Mesenchymal stem cell (in vitro differentiated cells and primary cell): ENCODE data around the gene FYN.

Experiments used
- DNase-seq: peaks from one replicate; pipeline ENCODE4 v3.0.0-alpha.2; 2013
- H2AFZ ChIP-seq: one replicate; pipeline ENCODE4 v1.6.1; 2013; ENCODE audit warnings: low read depth, mild to moderate bottlenecking, control low read depth, inconsistent platforms, low read length, moderate library complexity
- H2AK5ac ChIP-seq: 2 replicates; pipeline ENCODE4 v1.6.1; 2013; ENCODE audit warnings: low read length, moderate library complexity, mild to moderate bottlenecking, inconsistent platforms; ENCODE audit not compliant: severe bottlenecking
- H2BK120ac ChIP-seq: one replicate; pipeline ENCODE4 v1.6.1; 2013; ENCODE audit warnings: low read depth, mild to moderate bottlenecking, inconsistent platforms, low read length, moderate library complexity
- H2BK12ac ChIP-seq, 2 experiments: one replicate each; pipeline ENCODE4 v1.6.1; 2013; ENCODE audit warnings: inconsistent platforms in 2 of 2, low read length in 2 of 2, mild to moderate bottlenecking in 2 of 2, moderate library complexity in 2 of 2, control low read depth in 1 of 2
- H2BK15ac ChIP-seq: one replicate; pipeline ENCODE4 v1.6.1; 2013; ENCODE audit warnings: mild to moderate bottlenecking, low read depth, inconsistent platforms; ENCODE audit not compliant: poor library complexity, severe bottlenecking
- H2BK5ac ChIP-seq: 2 replicates; pipeline ENCODE4 v1.6.1; 2013; ENCODE audit warnings: low read depth, mild to moderate bottlenecking, low read length, control low read depth, inconsistent platforms; ENCODE audit not compliant: poor library complexity, severe bottlenecking
- H3K14ac ChIP-seq, 2 experiments: one replicate each; pipeline ENCODE4 v1.6.1; 2013; ENCODE audit warnings: inconsistent platforms in 2 of 2, low read length in 2 of 2, control low read depth in 1 of 2, mild to moderate bottlenecking in 1 of 2, moderate library complexity in 1 of 2
- H3K18ac ChIP-seq, 2 experiments: one replicate each; pipeline ENCODE4 v1.6.1; 2013; ENCODE audit warnings: inconsistent platforms in 2 of 2, low read length in 2 of 2, control low read depth in 1 of 2, low read depth in 1 of 2, mild to moderate bottlenecking in 1 of 2
- H3K23ac ChIP-seq, 2 experiments: one replicate each; pipeline ENCODE4 v1.6.1; 2013; ENCODE audit warnings: inconsistent platforms in 2 of 2, low read length in 2 of 2, mild to moderate bottlenecking in 2 of 2, moderate library complexity in 2 of 2, control low read depth in 1 of 2
- H3K27ac ChIP-seq: 2 replicates; pipeline ENCODE4 v1.5.1; 2013; ENCODE audit warnings: mild to moderate bottlenecking, moderate library complexity, low read length, control low read depth, inconsistent platforms; ENCODE audit not compliant: poor library complexity, severe bottlenecking
- H3K27me3 ChIP-seq, 2 experiments: 2 replicates each; pipeline versions ENCODE4 v1.6.1 to v1.7.0; 2013; ENCODE audit warnings: low read length in 2 of 2, mild to moderate bottlenecking in 2 of 2, moderate library complexity in 2 of 2, control low read depth in 1 of 2, inconsistent platforms in 1 of 2; ENCODE audit not compliant: control insufficient read depth in 1 of 2, insufficient read depth in 1 of 2
- H3K36me3 ChIP-seq, 2 experiments: 2 replicates each; pipeline versions ENCODE4 v1.6.1 to v1.7.0; 2013; ENCODE audit warnings: low read length in 2 of 2, control low read depth in 1 of 2, inconsistent platforms in 1 of 2, low read depth in 1 of 2, mild to moderate bottlenecking in 1 of 2; ENCODE audit not compliant: insufficient read depth in 2 of 2, control insufficient read depth in 1 of 2
- H3K4ac ChIP-seq, 2 experiments: one replicate each; pipeline ENCODE4 v1.6.1; 2013; ENCODE audit warnings: inconsistent platforms in 2 of 2, low read length in 2 of 2, mild to moderate bottlenecking in 2 of 2, moderate library complexity in 2 of 2, control low read depth in 1 of 2, low read depth in 1 of 2
- H3K4me1 ChIP-seq: 2 replicates; pipeline ENCODE4 v1.6.1; 2013; ENCODE audit warnings: low read depth, low read length, control low read depth; ENCODE audit not compliant: control insufficient read depth, insufficient read depth
- H3K4me2 ChIP-seq: 2 replicates; pipeline ENCODE4 v1.6.1; 2013; ENCODE audit warnings: low read length, mild to moderate bottlenecking, inconsistent platforms; ENCODE audit not compliant: poor library complexity, severe bottlenecking
- H3K4me3 ChIP-seq, 2 experiments: 2 replicates each; pipeline versions ENCODE4 v1.5.1 to v1.7.0; 2013; ENCODE audit warnings: low read length in 2 of 2, mild to moderate bottlenecking in 2 of 2, control low read depth in 1 of 2, low read depth in 1 of 2; ENCODE audit not compliant: insufficient read depth in 1 of 2
- H3K79me1 ChIP-seq: replicated peaks from 2 replicates; pipeline ENCODE4 v1.6.1; 2013; ENCODE audit warnings: mild to moderate bottlenecking, control low read depth, low read length, inconsistent platforms; ENCODE audit not compliant: poor library complexity, severe bottlenecking
- H3K9ac ChIP-seq: 2 replicates; pipeline ENCODE4 v1.7.0; 2013; ENCODE audit warnings: mild to moderate bottlenecking, low read length, moderate library complexity
- H3K9me3 ChIP-seq: 2 replicates; pipeline ENCODE4 v1.7.0; 2013; ENCODE audit warnings: mild to moderate bottlenecking, low read length; ENCODE audit not compliant: control insufficient read depth
- H4K8ac ChIP-seq: one replicate; pipeline ENCODE4 v1.6.1; 2013; ENCODE audit warnings: inconsistent platforms, mild to moderate bottlenecking, low read length, moderate library complexity
- H4K91ac ChIP-seq: one replicate; pipeline ENCODE4 v1.6.1; 2013; ENCODE audit warnings: mild to moderate bottlenecking, low read length, inconsistent platforms
- WGBS: methylation state at CpG from one replicate; pipeline ENCODE4 v1.1.7; 2013; ENCODE audit warnings: mixed read lengths; 5-methylcytosine and 5-hydroxymethylcytosine counted together

FYN gene

GRCh38 chr6:111747829-111748228 is 125.4 kb downstream of the FYN start:
- Histone ChIP-seq H3K23ac (no peak overlapping the region), H3K4me3 (no peak overlapping the region), H2BK15ac (no peak overlapping the region), H3K36me3 (peaks cover 0 to 15% of the 10 kb centered on the region in 2 experiments), H3K18ac (no peak overlapping the region), H3K79me1 (peaks cover 6% of the 10 kb centered on the region), H3K14ac (no peak overlapping the region), H3K4ac (no peak overlapping the region), H3K4me1 (peaks cover 4% of the 10 kb centered on the region), H3K27ac (no peak overlapping the region), H2BK12ac (no peak overlapping the region), H4K8ac (no peak overlapping the region), H2BK5ac (no peak overlapping the region), H2AK5ac (no peak overlapping the region), H2BK120ac (no peak overlapping the region), H3K27me3 (no peaks in the 10 kb centered on the region), H3K9ac (no peak overlapping the region), H3K9me3 (no peaks in the 10 kb centered on the region), H2AFZ (no peak overlapping the region), H3K4me2 (no peak overlapping the region), H4K91ac (no peak overlapping the region)
- WGBS, result 94% methylated on average over 2 of the region's 5 CpGs
- DNase-seq, result no peak

GRCh38 chr6:111747396-111747795 is 125.9 kb downstream of the FYN start:
- Histone ChIP-seq H3K4me3 (no peak overlapping the region), H2BK120ac (no peak overlapping the region), H4K91ac (no peak overlapping the region), H2BK5ac (no peak overlapping the region), H3K27ac (no peak overlapping the region), H3K14ac (no peak overlapping the region), H3K4ac (no peak overlapping the region), H2AFZ (no peak overlapping the region), H3K36me3 (peaks cover 0 to 11% of the 10 kb centered on the region in 2 experiments), H3K4me2 (no peak overlapping the region), H2AK5ac (no peak overlapping the region), H3K9me3 (no peaks in the 10 kb centered on the region), H2BK15ac (no peak overlapping the region), H4K8ac (no peak overlapping the region), H2BK12ac (no peak overlapping the region), H3K79me1 (peaks cover 4% of the 10 kb centered on the region), H3K4me1 (peaks cover 4% of the 10 kb centered on the region), H3K27me3 (no peaks in the 10 kb centered on the region), H3K23ac (no peak overlapping the region), H3K9ac (no peak overlapping the region), H3K18ac (no peak overlapping the region)
- DNase-seq, result no peak
- 80% methylated on average over 6 of the region's 6 CpGs for WGBS

- Histone ChIP-seq H3K9ac (no peak overlapping the region), H3K79me1 (peaks cover 4% of the 10 kb centered on the region), H2BK15ac (no peak overlapping the region), H3K4me1 (peaks cover 4% of the 10 kb centered on the region), H2BK12ac (no peak overlapping the region), H2BK5ac (no peak overlapping the region), H2BK120ac (no peak overlapping the region), H3K23ac (no peak overlapping the region), H2AK5ac (no peak overlapping the region), H3K4me2 (no peak overlapping the region), H3K4ac (no peak overlapping the region), H3K9me3 (no peaks in the 10 kb centered on the region), H3K18ac (no peak overlapping the region), H2AFZ (no peak overlapping the region), H3K14ac (no peak overlapping the region), H3K27me3 (no peaks in the 10 kb centered on the region), H3K27ac (no peak overlapping the region), H4K8ac (no peak overlapping the region), H3K4me3 (no peak overlapping the region), H3K36me3 (peaks cover 0 to 11% of the 10 kb centered on the region in 2 experiments), H4K91ac (no peak overlapping the region)
- DNase-seq, result no peak
Observed at GRCh38 chr6:111746983-111747382, 126.3 kb downstream of the FYN start.

GRCh38 chr6:111745636-111746035 is 127.6 kb downstream of the FYN start:
- Histone ChIP-seq H3K18ac (no peak overlapping the region), H3K4me2 (no peak overlapping the region), H2BK15ac (no peak overlapping the region), H3K36me3 (peaks cover 0 to 11% of the 10 kb centered on the region in 2 experiments), H3K9me3 (no peaks in the 10 kb centered on the region), H3K4me3 (no peak overlapping the region), H2AFZ (no peak overlapping the region), H2AK5ac (no peak overlapping the region), H4K8ac (no peak overlapping the region), H2BK5ac (no peak overlapping the region), H3K27me3 (no peaks in the 10 kb centered on the region), H3K23ac (no peak overlapping the region), H3K9ac (no peak overlapping the region), H3K14ac (no peak overlapping the region), H3K27ac (no peak overlapping the region), H3K4me1 (peaks cover 3% of the 10 kb centered on the region), H4K91ac (no peak overlapping the region), H3K4ac (no peak overlapping the region), H2BK12ac (no peak overlapping the region), H2BK120ac (no peak overlapping the region), H3K79me1 (peaks cover 5% of the 10 kb centered on the region)
- no peak for DNase-seq
- 79% methylated on average over 1 of the region's 1 CpG for WGBS
